NCI-H2081 treated with DMSO at 0.1 percent for 48 hours (cell line): ENCODE data around the gene DIS3L2.
"Not testable (repeated sequence)": the region's sequence is repeated elsewhere in the genome, so short reads cannot be mapped to it uniquely, and the experiment has no call there.

ENCODE experiments used
- DNase-seq: peaks from one replicate; lab custom pipeline; 2025; lab: John Stamatoyannopoulos, UW

The DIS3L2 gene

DNA sequence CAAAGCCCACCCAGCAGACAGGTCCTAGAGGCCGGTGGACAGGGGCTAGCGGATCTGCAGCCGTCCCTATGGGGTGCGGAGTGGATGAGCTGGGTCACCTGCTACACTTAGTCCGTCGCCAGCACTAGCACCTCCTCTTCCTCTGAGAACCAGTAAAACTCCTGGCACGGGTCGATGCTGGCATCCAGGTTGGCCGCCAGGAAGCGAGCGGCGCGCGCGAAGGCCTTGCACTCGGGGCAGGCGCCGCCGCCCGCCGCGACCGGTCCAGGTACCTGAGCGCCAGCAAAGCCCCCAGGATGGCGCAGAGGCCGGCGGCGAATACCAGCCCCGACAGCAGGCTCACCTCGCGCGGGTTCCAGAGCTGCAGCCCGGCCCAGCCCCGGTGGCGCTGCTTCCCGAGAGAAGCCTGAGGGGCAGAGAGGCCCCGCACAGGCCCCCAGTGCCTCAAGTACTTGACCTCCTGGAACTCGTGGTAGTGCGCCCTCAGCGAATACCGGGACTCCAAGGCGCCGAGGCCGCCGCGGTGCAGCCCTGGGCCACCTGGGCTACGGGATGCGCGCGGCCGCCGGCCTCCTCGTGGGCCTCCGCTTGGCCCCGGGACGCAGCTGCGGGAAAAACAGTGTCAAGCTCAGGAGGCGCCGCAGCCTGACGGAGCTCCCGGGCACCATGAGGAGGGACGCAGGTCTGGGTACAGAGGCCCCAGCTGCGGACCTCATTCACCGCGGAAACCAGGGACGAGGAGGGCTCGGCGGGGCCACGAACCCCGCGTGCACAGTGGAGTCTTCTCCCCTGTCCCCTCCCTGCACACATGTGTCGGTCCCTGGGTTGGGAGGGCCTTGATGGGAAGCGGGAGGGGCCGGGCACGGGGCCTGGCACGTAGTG, 389.5 kb downstream of the DIS3L2 start:
- no peak for DNase-seq

- no peak for DNase-seq
Measured at GRCh38 chr2:232351686-232352510, 390.4 kb downstream of the DIS3L2 start.

- DNase-seq = no peak
Measured at GRCh38 chr2:232352511-232353091, 391.1 kb downstream of the DIS3L2 start.

- no peak for DNase-seq
Measured at GRCh38 chr2:232353096-232353495, 391.6 kb downstream of the DIS3L2 start.

- DNase-seq = no peak
Measured at GRCh38 chr2:232353660-232354059, 392.1 kb downstream of the DIS3L2 start.

DNA sequence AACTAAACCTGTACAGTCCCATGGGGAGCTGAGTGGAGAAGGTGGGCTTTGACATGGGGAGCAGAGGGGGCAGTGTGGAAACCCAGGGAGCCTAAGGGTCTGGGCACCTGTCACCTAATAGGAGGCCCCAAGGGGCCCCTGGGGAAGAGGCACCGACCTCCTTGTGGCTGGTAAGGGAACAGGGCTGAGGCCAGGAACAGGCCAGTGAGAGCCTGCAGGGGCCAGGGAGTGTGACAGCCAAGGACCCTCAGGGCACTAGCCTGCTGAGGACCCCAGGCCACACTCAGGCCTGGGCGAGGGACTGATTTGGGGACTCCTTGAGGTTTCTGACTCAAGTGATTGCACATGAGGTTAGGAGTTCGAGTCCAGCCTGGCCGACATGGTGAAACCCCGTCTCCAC, 392.6 kb downstream of the DIS3L2 start:
- no peak for DNase-seq

DNA sequence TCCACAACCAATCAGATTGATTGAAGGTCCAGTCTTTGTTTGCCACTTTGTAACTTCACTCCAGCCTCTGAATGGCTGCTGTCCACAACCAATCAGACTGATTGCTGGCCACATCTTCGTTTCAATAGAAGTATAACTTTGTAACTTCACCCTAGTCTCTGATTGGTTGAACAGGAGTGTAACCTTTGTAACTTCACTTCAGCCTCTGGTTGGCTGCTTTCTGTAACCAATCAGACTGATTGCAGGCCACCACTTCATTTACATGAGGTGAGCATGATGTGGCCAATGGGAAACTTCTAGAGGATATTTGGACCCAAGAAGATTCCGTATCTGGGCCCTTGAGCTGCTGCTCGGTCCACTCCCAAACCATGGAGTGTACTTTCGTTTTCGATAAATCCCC, 400.1 kb downstream of the DIS3L2 start:
- DNase-seq = no peak

DNA sequence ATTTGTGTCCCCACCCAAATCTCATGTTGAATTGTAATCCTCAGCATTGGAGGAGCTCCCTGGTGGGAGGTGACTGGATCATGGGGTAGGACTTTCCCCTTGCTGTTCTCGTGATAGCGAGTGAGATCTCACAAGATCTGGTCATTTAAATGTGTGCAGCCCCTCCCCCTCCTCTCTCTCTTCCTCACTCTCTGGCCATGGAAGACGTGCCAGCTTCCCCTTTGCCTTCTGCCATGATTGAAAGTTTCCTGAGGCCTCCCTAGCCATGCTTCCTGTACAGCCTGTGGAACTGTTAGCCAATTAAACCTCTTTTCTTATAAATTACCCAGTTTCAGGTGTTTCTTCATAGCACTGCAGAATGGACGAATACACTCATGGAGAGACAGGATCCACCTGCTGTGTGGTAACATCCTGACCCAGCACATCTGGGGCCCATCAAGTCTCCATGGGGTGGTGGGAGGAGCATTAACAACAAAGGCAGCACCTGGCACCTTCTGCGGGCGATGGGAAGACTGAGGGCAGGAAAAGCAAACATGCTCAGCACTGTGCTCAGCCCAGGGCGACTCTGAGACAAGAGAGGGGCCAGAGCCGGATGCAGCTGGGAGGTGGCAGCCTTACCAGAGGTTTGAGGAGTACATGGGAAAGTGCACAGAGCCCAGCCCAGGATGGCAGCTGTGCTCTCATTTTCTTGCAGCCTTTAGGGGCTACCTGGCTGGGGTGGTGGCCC, 400.8 kb downstream of the DIS3L2 start:
- no peak for DNase-seq

- not testable (repeated sequence) for DNase-seq
Measured at GRCh38 chr2:232363064-232363783, 401.7 kb downstream of the DIS3L2 start.

GRCh38 chr2:232363784-232364615, 402.5 kb downstream of the DIS3L2 start:
- DNase-seq = no peak

DNA sequence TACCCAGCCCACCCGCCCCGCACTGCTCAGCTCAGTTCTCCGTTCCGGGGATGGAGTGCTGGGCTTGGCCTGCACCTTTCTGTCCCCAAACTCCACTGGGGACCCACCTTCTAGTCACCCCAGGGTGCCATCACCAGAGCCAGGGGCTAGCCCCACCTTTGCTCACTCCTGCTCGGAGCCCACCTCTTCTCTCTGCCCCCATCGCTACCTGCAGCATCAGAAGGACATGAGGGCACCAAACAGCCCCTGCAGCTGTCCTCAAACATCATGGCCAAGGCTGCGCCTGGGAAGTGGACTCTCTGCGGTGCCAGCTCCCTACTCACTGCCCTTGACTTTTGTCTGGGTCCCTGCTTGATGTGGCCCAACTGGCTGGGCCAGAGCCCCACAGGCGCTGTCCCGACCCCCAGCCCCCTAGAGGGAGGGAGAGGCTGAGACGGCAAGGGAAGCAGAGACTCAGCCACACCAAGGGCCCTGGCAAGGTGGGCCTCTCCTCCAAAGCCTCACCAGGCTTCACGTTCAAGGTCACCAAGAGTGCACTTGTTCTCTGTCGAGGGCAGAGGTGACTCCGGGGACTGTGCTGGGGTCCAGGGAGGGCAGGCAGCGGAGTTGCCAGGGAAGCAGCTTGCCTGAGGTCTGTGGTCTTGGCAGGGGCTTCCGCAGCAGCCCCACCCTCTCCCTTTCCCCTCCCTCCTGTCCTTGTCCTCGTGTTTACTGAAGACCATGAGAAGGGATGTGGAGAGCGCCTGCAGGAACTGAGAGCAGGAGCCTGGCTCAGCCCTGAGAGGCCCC, 403.5 kb downstream of the DIS3L2 start:
- not testable (repeated sequence) for DNase-seq

- DNase-seq = no peak
Measured at GRCh38 chr2:232365621-232366321, 404.3 kb downstream of the DIS3L2 start.

GRCh38 chr2:232366461-232366860, 404.9 kb downstream of the DIS3L2 start:
- DNase-seq = not testable (repeated sequence)

- no peak for DNase-seq
Measured at GRCh38 chr2:232367016-232367415, 405.5 kb downstream of the DIS3L2 start.

DNA sequence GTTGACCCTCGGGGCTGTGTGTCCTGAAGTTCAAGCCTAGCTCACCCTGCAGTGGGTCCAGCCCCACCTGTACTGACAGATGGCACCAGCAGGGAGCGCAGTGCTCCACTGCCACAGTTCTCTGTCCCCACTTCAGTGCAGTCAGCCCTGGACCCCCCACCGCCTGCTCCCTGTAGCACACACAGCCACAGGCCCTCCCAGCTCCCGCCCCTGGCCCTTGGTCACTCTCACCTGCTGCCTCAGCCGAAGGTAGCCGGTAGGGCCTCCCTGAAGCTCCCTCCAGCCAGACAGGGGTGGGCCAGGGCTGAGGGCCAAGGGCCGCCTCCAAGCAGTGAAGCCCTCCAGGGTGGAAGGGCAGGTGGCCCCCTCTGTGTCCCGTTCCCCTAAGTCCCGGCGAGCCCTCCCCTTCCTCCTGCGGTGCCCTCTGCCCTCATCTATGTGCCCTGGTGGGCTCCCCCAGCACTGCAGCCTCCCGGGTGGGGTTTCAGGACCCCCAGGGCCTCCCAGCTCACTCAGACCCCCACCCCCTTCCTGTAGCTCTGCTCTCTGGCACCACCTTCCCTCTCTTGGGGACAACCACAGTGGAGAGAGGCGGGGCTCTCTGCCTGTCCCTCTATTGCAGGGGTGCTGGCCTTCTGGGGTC, 406.2 kb downstream of the DIS3L2 start:
- DNase-seq = no peak

GRCh38 chr2:232368311-232368731, 406.8 kb downstream of the DIS3L2 start:
- DNase-seq = no peak

- DNase-seq = no peak
Measured at GRCh38 chr2:232369126-232369951, 407.8 kb downstream of the DIS3L2 start.
